Peyer's patch (tissue), 4 donors: Measurements from ENCODE around the gene OLIG1.

ENCODE experiments used
- CTCF ChIP-seq, 6 experiments: fragments of 450-650 bp in 4 of 6; fragments of 200-600 bp in 2 of 6; sonication (generic) in 1 of 6; IDR thresholded peaks; one replicate each; pipeline ENCODE4 v1.5.1; 2017 to 2019; ENCODE audit warnings: antibody characterized with exemption in 6 of 6, mild to moderate bottlenecking in 3 of 6, moderate library complexity in 1 of 6
- POLR2A ChIP-seq, 2 donors: fragments of 450-650 bp; IDR thresholded peaks; one replicate each; pipeline ENCODE4 v1.5.1; 2017; ENCODE audit warnings: antibody characterized with exemption in 2 of 2, mild to moderate bottlenecking in 2 of 2, moderate library complexity in 2 of 2

DNA sequence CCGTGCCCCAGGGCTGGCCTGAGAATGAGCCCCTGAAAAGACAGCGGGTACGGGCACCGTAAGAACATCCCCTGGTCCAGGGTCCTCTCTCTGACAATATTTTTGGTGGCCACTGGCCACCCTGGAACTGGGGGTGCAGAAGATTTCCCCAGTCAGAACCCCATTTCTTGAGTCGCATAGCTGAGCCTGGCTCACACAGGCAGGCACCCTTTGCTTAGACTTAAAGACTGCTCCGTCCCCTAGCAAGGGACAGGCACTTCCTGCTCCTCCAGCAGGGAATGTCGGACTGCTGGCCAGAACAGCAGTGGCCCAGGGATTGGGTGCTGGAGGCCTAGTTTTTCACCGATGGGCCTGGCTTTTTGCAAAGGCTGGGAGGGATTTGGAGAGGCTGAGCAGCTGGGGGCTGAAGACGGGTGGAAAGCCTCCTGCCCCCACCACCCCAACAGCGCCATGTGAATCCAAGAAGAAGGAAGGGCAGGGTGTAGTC is 39.9 kb upstream of the OLIG1 start:
- TF ChIP-seq CTCF (IDR thresholded peaks at IDR 0.05) (no peak), POLR2A (IDR thresholded peaks at IDR 0.05) (no peak)
